ENCODE measurements around the gene TBC1D14.
"Not testable (repeated sequence)": the region's sequence is repeated elsewhere in the genome, so short reads cannot be mapped to it uniquely, and the experiment has no call there.

TBC1D14 gene

DNA sequence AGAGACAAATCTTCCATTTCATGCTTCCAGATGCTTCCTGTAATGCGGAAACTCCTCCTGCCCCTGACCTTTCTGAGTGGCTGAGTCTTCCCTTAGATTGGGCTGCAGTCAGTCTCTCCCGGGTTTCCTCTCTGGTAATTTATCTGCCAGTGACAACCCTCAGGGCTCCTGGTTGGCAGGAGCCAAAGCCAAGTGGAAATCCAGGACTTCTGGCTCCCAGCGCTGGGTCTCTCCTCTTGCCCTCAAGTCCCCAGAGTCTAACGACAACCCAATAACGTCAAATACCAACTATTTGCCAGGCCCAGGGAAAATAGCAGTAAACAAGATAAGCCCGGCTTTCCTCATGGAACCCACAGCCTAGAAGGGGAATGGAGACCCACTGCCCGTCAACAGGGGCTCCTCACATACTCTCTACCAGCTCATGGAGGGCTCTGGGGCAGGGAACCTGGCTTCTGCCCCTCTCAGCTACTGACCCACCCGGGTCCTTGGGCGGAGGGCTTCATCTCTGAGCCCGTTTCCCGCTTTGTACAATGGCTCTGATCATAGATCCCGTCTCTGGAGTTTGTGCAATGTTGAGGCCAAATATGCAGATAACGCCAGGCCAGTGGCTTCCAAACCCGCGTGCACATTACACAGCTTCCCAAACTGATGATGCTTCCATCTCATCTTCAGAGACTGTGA is 1.1 kb upstream of the TBC1D14 start:
- DNase-seq: no peak

DNA sequence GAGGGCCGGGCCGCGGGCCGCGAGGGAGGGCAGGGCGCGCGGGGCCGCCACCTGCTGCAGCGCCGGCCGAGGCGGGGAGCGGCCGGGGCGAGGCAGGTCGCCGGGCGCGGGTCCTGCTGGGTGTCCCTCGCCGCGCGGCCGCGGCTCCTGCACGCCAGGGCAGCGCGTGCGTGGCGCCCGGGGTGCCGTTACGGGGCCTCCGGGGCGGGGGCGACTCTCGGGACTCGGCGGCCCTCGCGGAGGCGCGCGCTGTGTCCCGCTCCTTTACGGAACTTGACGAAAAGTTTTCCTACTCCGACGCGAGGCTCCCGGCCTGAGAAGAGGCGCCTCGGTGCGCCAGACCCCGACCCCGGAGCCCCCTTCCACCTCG is 329 bp downstream of the TBC1D14 start:
- peak in 1 of 51 donors; percentile 54 for DNase-seq

DNA sequence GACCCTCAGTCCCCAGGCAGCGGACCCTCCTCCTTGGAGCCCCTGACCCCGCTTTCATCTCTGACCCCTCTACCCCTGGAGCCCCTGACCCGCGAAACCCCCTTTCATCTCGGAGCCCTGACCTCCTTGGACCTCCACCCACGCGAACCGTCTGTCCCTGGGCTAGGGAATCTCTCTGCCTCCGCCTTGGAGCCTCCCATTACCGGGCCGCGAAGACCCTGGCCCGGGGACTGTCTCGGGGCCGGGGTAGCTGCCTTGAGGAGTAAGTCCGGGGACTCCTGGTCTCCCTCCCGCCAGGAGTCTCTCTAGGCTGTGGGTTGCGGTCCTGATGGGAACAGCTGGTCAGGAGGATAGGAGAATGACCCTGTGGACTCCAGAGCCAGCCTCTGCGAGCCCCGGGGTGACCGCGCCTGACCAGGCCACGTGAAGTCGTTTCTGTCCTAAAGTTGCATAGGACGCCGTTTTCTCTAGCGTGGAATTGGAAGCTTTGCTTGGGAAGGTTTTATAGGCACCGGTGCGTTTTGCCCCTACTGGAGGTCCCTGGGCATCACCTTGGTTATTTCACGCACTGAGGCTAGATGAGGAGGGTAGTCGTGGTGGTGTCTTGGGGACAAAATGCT is 824 bp downstream of the TBC1D14 start:
- no peak for DNase-seq

DNA sequence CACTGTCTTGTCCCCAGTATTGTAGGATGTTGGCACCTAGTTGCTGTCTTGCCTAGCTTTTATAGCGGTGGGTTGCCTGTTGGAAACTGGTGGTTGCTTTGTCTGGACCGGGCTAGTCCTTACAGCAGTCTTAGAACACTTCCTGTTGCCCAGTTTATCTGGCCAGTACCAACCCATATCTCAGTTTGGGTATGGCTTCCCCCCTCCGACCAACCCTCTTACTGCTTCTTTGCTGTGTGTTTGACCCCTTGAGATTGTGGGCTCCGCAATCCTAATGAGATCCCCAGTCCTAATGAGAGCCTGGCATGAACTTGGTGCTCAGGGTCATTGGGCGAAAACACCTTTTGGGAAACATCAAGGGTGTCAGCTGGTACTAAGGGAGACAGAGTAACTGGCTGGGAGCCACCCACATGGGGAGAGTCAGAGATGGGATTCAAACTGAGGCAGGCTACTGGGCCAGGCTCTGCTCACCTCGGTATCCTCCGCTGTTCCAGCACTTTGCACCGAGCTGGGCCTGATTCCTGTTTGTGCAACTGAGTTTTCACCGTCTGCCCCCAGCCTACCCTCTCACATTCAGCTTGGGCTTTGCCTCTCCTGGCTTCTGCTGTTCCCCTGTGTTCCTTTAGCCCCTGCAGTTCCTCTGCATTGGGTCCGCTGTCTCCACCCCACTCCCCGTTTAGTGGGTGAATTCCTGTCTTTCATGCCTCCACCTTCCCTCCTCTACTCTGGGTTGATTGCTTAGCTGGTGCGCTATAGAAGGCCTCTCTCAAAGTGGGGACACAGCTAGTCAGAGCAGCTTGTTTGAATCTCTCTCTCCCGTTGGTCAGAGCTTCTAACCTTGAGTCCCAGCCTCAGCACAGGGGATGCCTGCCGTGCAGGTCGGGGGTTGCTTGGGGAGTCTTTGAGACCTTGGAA is 1.6 kb downstream of the TBC1D14 start:
- no peak for DNase-seq

DNA sequence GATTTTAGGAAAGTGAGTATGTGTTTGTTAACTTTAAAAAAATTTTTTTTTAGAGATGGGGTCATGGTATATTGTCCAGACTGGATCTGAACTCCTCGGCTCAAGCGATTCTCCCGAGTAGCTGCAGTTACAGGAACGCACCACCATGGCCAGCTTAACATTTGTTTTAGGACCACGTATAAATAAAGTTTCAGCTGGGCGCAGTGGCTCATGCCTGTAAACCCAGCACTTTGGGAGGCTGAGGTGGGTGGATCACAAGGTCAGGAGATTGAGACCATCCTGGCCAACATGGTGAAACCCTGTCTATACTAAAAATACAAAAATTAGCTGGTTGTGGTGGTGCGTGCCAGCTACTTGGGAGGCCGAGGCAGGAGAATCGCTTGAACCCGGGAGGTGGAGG is 2.3 kb downstream of the TBC1D14 start:
- DNase-seq: not testable (repeated sequence)

DNA sequence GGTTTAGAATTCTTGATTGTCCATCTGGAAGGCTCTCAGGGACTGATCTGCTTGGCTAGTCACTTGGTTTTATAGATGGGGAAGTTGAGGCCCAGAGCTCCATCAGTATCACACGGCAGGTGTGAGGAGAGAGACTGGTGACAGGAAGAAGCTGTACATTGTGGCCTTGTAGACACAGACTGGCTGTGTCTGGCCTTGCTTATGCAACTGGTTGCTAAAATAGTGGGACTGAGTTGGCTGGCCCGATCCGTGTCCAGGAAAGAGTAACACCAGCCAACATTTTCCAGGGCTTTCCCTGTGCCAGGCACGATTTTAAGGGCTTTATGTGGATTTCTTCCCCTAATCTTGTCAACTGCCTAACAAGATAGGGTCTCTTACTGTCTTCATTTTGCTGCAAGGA is 2.8 kb downstream of the TBC1D14 start:
- peak in 5 of 51 donors; percentile 26 to 49 (median 32) for DNase-seq

DNA sequence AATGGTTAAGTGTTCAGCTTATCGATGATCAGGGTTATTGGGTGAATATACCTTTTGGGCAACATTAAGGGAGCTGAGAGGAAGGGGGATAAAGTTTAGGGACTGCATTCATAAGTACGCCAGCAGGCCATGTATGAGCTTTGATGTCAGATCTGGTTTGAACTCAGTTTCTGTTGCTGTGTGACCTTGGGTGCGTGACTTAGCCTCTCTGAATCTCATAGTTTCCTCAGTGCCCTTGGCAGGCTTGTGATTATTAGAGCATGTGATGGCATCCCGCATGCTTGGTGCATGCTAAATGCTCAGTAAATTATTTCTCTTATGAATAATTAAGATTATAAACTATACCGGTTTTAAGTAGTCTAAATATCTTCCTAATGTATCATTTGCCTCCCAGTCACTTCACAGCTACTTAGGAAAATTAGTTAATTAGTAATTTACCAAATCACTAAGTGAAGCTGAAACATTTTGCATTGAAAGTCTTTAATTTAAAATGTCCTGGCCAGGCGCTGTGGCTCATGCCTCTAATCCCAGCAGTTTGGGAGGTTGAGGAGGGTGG is 3.8 kb downstream of the TBC1D14 start:
- DNase-seq: no peak

DNA sequence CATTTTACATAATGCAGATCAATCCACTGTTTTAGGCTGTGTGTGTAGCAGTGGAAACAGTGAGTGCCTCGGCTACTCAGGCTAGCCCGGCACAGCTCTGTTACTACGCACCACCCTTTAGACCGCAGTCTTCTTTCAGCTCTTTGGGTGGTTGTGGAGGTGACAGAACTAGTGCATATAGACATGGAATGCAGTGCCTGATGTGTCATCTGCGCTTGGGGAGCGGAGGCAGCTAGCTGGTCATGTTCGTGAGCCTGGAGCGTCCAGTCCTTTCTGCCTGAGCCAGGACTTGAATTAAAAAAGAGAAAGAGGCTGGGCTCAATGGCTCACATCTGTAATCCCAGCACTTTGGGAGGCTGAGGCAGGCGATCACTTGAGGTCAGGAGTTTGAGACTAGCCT is 4.8 kb downstream of the TBC1D14 start:
- DNase-seq: no peak

DNA sequence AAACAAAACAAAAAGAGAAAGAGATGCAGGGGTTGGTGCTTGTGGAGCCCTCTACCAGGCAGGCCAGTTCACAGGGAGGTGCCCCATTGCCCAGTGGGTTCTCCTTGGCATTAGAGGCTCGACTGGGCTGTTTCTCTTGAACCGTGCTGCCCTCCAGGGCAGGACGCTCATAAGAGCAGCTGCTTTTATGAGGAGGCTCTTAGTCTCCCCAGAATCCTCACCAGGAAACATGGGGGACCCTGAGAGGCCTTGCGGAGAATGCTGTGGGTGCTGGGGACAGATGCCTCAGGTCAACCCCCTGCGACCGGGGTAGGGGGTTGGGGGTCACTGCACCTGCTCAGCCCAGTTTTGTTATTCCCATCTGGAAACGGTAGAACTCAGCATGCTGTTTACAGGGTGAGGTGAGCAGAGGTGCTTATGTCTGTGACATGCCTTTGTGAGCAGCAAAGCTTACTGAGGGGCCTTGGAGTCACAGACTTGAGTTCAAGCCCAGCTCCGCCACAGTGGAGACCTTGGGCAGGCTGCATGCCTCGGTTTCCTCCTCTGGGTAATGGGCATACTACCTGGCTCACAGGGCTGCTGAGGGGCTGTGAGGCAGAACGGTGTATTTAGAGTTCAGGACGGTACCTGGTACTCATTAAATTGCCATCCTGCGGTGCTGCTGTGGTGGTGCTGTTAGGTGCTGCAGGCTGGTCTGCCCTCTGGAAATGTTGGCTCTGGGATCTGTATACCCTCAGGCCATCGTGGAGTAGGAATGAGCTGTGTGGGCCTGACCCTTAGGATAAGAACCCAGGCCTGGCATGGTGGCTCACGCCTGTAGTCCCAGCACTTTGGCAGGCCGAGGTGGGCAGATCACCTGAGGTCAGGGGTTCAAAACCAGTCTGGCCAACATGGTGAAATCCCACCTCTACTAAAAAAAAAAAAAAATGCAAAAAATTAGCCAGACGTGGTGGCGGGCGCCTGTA is 5.7 kb downstream of the TBC1D14 start:
- DNase-seq: no peak

DNA sequence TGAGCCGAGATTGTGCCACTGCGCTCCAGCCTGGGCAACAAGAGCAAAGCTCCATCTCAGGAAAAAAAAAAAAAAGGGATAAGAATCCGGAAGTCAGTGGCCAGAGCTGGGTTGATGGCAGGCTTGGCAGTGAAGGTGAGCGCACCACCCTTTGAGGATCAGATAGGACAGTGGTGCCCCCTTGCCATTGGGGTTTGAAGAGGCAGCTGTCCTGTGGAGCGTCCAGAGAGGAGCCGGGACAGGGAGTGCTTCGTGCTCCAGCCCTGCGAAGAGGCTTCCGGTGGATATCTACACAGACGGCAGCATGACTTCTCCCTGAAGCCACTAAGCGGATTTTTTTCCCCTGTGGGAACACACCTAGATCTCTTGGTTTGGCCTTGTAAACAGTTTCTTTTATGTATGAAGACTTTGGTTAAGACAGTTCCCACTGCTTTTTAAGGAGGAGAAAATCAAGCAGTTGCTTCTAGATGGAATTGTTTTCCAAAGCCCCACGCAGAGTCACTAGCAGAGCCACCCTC is 6.5 kb downstream of the TBC1D14 start:
- no peak for DNase-seq

DNA sequence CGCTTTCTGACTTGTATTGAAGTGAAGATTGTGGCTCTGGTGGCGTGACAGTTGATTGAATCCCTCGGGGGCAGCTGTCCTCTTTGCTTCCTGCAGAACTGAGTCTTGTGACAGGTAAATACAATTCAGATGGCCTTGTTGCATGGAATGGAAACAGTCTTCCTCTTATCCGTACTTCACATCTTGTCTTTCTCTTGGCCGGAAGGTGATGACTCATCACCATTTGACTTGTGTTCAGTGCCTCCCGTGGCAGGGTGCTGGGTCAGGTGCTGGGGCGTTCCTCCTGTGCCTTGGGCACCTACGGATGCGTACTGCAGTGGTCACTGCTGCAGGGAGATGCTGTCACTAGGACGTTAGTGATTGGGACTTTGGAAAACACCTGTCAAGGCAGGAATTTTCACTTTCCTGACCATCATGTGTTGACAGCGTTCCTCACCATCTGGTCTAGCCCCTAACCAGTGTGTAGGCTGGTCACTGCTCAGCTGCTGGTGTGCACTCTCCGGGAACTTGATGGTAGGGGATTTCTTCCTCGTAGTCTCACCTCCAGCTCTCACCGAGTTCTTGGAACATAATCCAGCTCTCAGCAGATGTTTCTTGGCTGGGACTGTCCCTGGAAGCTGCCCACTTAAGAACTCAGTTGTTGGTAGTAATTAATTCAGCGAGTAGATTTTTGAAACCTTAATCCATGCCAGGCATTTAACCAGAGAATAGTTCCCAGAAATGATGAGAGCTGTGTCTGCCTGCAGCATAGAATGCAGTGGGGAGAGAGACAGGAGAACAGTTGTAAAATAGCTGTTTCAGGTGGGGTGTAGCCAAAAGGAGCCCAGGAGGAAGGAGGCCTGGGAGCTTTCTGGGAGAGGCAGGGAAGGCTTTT is 7.2 kb downstream of the TBC1D14 start:
- peak in 1 of 51 donors; percentile 23 for DNase-seq

DNA sequence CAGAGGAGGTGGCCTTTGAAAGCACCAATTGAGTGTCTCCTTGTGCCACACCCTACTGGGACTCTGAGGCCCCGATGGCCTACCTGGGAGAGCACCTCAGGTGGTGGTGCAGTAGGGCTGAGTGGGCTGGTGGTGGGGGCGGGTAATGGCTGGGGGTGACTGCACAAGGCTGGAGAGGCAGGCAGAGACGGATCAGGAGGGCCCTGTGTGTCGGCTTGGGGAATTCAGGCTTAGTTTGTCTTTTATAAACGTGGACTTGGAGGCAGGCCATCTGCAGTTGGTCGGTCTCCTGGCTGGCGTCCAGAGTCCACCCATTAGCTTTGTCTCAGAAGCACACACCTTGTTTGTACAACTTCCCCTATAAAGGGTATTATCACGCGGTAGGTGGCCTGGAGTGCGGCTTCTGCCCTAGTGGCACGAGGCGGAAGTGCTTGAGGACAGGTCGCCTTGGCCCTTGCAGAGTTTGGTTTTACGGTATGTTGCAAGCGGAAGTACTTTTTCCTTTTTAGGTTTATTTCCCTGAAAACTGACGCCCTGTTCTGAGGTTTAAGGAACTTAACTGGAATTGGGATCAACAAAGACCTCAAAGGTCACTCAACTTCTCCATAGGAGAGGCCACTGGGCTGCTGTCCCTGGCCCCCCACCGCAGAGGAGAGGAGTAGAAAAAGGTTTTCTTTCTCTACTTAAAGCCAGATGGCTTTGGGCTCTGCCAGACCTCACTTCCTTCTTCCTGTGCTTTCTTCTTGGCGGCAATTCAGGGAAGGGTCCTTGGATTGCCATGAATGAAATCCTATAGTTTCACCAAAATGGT is 8.0 kb downstream of the TBC1D14 start:
- peak in 11 of 51 donors; percentile 18 to 62 (median 33) for DNase-seq

DNA sequence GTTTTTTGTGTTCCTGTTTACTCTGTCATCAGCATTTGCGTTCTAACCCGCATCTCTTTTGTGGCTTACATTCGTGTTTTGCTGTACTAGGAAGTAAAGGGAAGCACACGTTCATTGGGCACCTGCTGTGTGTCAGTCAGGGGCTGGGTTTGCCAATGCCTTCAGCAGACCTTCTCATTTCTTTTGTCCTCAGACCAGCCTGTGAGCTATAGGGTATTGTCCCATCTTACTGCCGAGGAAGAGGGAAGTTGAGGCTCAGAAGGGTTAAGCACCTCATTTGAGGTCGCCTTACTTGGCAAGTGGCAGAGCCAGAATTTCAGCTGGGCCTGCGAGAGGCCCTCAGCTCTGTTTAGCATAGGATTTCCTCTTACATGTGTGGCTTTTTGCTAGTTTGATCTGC is 8.7 kb downstream of the TBC1D14 start:
- no peak for DNase-seq

DNA sequence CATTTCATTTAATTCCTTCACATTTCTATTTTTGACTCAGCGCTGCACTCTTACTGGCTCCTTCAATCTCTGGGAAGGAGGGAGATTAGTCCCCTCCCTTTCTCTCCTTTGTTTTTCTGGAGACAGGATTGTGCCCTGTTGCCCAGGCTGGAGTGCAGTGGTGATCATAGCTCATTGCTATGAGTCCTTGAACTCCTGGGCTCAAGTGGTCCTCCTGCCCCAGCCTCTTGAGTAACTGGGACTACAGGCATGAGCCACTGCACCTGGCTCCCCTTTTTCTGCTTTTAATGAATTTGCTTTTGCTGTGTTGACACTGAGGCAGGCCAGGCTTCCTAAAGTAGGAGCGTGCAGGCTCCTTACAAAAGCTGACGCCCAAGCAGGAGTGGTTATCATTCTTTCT is 10.5 kb downstream of the TBC1D14 start:
- DNase-seq: no peak

DNA sequence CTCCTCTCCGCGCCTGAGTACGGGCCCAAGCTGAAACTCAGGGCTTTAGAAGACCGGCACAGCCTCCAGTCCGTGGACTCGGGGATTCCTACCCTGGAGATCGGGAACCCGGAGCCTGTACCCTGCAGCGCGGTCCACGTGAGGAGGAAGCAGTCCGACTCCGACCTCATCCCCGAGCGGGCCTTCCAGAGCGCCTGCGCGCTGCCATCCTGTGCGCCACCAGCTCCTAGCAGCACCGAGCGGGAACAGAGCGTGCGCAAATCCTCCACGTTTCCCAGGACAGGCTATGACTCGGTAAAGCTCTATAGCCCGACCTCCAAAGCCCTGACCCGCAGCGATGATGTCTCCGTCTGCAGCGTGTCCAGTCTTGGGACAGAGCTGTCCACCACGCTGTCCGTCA is 13.9 kb downstream of the TBC1D14 start:
- no peak for DNase-seq

DNA sequence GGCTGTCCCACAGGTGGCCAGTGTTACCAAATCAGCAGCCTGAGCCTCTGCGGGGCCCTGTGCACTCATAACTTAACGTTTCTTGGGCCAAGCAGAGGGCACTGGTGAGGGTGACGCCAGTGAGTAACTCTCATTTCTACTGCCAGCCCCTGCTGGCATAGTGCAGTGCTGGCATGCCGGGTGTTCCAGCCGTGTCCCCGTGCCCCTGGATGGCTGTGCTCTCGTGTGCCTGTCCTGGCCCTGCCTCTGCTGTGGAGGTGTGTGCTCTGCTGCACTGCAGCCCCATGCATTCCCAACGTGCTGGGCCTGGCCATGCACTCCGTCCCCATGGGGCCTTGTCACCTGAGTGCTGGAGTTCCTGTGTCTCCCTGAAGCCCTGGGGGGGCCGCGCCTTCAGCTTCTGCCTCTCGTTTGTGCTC is 14.7 kb downstream of the TBC1D14 start:
- DNase-seq: no peak

DNA sequence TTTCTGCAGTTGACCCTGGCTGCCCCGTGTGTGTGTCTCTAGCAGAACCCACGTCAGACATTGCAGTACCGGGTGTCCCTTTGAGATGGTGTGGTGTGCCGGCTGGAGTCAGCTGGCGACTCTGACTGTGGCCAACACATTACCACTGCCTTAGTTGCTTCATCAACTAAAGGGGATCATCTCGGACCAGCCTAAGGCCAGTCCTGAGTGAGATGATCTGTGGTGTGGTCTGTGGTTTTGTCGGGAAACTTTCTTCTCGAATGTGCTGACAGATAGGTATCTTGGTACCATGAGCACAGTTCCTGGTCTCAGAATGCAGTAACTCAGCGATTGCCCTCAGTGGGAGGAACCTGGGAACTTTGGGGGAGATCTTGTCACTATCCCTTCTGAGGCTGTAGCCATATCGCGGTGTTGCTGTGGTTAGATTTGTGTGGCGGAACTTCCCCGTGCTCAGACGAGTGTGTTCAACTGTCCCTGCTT is 15.8 kb downstream of the TBC1D14 start:
- DNase-seq: peak in 3 of 51 donors; percentile 22 to 41 (median 27)

DNA sequence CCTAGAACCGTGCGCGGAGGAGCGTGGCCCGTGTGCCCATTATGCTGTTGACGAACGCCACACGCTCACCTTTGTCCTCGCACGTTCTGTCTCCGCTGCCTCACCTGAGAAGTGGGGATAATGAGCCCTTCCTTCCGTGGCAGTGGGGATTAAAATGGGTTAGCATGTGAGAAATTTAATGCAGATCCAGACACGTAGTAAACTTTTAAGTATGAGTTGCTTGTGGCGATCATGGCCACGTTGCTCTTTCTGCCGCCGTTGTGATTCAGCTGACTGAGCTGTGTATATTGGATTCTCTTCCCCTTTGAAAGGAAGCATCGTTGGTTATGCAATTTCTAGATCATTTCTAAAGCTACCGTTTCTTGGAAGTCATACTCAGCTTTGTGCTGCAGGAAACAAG is 16.5 kb downstream of the TBC1D14 start:
- DNase-seq: no peak

Measured in hypothalamus (tissue), 51 donors.